GM12874 (cell line): ENCODE results near the gene CHD6.

Experiments
- CTCF ChIP-seq: IDR thresholded peaks from 2 replicates; pipeline ENCODE4 v1.5.1; 2011; ENCODE audit warnings: low read depth, mild to moderate bottlenecking, control low read depth, low read length, moderate library complexity; ENCODE audit not compliant: insufficient read depth

The CHD6 gene

DNA sequence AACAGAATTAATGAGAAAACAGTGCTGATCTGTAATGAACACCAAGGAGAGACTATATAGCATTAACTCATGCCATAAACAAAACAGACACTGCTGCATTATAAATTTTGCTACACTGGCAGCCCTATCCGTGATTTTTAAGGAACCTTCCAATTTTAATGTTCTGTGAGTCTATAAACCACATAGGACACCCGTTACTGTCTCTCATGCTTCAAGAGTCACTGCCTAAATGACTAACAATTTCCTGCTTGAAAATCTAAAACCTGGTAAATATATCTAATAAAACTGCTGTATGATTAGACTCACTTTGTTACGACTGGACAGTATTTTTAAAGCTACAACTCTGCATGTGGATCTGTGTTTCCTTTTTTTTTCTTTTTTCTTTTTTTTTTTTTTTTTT, 8.7 kb downstream of the CHD6 start:
- no peak for TF ChIP-seq CTCF

GRCh38 chr20:41608606-41609005, 9.6 kb downstream of the CHD6 start:
- no peak for TF ChIP-seq CTCF

DNA sequence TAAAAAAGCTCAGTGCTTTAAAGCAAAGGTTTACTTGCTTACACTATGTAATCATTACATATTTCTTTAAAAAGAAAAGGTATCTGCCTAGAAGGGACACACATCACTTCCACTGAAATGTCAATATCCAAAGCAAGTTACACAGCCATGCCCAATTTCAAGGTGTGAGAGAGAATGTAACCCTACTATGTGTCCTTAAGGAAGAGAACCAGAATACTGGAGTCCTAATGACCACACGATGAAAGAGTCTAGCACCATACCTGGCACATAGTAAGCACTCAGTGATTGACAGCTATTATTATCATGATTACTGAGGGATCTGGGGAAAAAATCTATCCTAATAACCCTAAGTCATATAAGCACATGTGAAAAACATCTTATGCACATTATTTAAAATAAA, 10.4 kb downstream of the CHD6 start:
- no peak for TF ChIP-seq CTCF

GRCh38 chr20:41604002-41604401, 14.2 kb downstream of the CHD6 start:
- TF ChIP-seq CTCF = no peak

- no peak for TF ChIP-seq CTCF
Measured at GRCh38 chr20:41601742-41602141, 16.4 kb downstream of the CHD6 start.

- no peak for TF ChIP-seq CTCF
Measured at GRCh38 chr20:41600926-41601631, 17.1 kb downstream of the CHD6 start.

DNA sequence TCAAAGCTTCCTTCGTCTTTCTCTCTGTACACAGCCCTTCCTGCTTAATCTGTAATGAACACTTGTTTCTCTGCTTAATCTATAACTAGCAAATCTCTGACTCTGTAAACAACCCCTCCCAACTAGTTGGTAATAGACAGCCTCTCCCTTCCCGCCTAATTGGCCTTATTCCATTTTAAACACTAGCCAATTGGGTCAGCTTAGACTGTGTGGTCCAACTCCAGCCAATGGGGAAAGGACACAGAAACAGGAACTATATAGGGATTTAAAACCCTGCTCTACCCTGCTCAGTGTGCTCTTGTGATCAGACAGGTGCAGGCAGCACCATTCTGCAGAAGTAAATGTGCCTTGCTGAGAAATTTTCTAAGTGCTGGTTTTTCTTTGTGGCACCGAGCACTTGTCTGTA, 18.5 kb downstream of the CHD6 start:
- TF ChIP-seq CTCF = no peak
